ENCODE measurements around the gene PGK2.

DNA sequence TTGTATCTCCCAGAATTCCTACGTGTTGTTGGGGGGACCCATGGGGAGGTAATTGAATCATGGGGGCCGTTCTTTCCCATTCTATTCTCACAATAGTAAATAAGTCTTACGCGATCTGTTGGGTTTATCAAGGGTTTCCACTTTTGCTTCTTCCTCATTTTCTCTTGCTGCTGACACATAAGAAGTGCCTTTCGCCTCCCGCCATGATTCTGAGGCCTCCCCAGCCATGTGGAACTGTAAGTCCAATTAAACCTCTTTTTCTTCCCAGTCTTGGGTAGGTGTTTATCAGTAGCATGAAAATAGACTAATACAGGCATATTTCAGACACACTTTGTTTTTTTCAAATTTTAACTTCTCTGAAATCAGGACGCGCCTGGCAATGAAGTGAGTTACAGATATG, 14.4 kb upstream of the PGK2 start:
- TF ChIP-seq, protein P1, sequence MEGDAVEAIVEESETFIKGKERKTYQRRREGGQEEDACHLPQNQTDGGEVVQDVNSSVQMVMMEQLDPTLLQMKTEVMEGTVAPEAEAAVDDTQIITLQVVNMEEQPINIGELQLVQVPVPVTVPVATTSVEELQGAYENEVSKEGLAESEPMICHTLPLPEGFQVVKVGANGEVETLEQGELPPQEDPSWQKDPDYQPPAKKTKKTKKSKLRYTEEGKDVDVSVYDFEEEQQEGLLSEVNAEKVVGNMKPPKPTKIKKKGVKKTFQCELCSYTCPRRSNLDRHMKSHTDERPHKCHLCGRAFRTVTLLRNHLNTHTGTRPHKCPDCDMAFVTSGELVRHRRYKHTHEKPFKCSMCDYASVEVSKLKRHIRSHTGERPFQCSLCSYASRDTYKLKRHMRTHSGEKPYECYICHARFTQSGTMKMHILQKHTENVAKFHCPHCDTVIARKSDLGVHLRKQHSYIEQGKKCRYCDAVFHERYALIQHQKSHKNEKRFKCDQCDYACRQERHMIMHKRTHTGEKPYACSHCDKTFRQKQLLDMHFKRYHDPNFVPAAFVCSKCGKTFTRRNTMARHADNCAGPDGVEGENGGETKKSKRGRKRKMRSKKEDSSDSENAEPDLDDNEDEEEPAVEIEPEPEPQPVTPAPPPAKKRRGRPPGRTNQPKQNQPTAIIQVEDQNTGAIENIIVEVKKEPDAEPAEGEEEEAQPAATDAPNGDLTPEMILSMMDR (IDR thresholded peaks at IDR 0.05) = no peak
- no peak for TF ChIP-seq POLR2A (IDR thresholded peaks at IDR 0.05)
